ENCODE measurements around the gene SLC2A5.
"Not testable (repeated sequence)": the region's sequence is repeated elsewhere in the genome, so short reads cannot be mapped to it uniquely, and the experiment has no call there.

Gene SLC2A5, protein sequence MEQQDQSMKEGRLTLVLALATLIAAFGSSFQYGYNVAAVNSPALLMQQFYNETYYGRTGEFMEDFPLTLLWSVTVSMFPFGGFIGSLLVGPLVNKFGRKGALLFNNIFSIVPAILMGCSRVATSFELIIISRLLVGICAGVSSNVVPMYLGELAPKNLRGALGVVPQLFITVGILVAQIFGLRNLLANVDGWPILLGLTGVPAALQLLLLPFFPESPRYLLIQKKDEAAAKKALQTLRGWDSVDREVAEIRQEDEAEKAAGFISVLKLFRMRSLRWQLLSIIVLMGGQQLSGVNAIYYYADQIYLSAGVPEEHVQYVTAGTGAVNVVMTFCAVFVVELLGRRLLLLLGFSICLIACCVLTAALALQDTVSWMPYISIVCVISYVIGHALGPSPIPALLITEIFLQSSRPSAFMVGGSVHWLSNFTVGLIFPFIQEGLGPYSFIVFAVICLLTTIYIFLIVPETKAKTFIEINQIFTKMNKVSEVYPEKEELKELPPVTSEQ

DNA sequence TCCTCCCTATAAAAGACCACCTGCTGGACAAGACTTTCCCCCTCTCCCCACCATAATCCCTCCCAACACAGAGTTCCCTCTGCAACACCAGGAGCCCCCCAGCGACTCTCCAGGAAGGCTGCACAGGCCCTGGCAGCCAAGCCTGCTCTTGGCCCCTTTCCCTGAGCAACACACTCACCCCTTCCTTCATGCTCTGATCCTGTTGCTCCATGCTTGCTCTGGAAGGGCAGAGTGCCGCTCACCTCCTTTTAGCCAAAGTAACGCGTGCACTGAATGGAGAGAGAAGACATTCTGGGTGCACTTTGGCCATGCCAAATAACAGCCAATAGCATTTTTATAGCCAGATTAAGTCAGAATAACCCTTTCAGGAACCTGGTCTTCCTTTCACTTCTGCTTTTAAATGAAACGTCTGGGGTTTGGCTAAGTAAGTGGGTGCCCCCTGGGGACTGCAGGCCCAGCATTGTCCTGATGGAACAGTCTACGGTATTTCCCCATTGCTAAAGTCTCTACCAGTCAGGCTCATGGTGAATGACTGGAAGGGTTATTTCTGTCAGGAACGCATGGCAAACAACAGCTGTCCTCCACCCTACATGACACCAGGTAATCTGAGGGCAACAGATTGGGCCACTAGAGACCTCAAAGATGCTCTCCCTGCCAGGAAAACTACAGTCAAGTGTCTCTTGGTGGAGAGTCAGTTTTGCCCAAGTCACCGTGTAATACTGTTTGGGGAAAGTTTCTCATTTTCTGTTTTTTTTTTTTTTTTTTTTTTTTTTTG is at the start of gene SLC2A5:
Gene SLC2A5 (minus strand): TSS at position 310 of the 775 bp plus-strand sequence. CDS start 99 bp downstream, at position 211.
- no peak for DNase-seq

DNA sequence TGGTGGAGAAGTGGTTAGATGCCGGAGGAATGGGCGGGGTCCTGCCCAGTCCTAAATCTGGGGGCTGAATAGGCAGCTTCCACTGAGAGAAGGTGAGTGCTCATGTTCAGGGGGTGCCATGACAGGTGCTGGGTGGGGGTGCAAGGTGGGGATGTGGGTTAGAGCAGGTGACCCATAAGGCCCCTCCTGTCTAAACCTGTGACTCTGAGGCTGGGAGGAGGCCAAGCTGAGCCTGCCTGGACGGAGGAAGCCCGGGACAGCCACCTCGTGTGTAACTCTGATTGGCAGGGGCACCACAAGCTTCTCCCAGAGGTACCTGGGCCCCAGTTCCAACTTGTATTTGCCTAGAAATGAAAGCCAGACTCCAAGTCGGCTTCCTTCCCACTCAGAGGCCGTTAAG is 48.8 kb upstream of the SLC2A5 start:
- no peak for DNase-seq

DNA sequence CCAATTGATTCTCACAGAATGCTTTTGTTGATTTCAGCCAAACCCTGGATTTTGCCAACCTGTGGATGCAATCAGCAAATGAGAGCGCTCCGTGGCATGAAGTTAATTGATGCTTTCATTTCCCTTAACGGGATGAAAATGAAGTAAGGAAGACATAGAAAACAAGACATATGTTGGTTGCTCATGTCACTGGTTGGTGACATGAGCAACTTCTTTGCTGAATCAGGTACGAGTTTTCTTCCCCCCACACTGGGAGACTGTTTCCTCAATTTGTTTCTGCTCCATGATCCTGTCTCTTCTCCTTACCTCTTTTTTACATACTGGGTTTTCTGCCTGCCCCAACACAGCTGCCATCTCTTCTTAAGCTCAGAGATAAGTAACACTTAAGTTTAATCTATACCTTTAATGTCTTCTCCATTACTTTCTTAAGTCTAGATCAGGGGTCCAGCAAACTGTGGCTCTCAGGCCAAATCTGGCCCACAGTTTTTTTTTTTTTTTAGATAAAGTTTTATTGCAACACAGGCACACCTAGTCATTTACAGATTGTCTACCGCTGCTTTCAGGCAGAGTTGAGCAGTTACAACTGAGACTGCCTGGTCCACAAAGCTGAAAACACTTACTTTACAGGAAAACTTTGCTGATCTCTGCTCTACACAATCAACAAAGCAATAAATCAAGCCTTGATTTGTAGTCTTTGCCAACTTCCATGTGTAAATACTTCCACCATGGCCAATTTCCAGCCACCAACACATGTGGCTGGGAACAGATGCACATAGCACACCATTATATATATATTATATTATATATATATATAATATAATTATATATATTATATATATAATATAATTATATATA is 46.1 kb upstream of the SLC2A5 start:
- DNase-seq = no peak

DNA sequence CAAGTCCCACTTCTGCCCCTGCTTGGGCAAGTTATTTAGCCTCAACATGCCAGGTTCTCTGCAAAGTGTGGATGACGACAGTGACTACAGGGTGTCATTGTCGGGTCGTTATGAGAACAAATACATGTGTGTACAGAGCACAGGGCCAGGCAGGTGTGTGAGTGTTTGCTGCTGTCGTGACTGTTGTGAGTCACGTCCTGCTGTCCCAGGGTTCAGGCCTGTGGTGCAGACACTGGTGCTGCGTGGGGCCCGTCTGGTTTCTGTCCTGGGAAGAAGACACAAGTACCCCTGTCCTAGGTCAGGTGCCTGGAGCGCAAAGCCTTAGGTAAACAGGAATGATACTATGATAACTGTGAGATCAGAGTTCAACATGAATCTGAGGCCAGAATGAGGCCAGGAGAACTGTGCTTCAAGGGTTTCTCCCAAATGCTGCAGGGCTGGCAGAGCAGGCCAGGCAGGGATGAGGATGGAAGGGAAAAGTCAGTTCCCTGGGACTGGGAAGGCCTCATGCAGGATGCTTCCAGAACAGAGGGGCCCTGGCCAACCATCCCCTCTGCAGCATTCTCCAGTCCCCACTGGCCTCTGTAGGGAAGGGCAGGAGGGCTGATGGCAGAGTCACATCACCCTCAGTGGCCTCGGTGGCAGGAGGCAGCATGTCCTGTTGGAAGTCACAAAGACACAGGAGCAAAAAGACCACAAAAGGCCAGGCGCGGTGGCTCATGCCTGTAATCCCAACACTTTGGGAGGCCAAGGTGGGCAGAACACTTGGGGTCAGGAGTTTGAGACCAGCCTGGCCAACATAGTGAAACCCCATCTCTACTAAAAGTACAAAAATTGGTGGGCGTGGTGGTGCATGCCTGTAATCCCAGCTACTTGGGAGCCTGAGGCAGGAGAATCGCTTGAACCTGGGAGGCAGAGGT is 43.8 kb upstream of the SLC2A5 start:
- no peak for DNase-seq

DNA sequence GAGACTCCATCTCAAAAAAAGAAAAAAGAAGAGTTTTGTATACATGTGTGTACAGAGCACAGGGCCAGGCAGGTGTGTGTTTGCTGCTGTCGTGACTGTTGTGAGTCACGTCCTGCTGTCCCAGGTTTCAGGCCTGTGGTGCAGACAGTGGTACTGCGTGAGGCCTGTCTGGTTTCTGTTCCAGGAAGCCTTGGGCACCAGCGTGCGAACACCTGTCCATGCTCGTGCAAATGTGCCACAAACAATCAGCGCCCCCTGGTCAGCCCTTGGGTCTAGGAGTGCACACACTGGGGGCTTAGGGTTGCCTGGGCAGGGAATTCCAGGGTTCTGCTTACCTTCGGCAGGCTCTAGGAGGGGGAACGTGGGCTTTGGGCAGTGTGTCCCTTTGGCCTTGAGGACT is 42.5 kb upstream of the SLC2A5 start:
- DNase-seq = no peak

DNA sequence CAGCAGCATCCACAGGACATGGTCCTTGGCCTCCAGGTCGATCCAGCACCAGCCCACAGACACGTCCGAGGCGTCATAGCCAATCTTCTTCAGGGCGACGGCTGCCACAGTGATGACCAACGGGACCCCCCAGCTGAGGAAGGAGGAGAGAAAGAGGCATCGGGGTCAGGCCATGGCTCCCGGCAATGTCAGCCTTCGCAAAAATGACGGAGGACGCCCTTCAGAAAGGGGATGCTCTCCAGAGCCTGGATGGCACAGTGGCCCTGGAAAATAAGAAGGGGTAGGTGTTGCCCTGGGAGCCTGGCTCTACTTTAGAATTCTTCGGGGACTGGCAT is 41.9 kb upstream of the SLC2A5 start:
- no peak for DNase-seq

DNA sequence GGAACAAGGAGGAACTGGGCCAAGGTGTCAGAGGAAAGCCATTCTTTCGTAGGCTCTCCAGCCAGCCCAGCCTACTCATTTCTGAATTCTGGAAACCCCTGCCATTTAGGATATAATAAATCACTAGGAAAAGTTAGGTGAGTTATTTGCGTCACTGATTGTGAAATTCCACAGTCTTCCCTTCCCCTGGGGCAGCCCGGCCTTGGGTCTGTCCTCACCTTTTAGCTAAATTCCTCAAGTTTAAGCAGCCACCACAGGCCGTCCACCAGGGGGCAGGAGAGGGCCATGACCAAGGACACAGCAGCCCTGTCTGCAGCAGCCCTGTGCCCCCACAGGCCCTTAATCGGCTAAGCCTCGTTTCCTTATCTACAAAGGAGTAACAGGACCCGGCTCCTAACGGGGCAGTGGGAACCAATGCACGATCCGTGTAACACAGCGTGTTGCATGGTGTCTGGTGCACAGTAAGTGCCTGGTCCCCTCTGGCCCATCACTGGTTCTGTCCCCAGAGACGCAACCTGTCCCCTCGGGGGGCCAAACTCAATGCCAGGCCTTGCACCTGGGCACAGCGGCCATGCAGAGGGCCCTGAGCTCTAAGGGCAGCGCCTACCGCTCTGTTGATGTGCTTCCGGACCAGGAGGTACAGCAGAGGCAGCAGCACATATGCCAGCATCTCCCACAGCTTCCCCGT is 41.4 kb upstream of the SLC2A5 start:
- peak; percentile 65 for DNase-seq

DNA sequence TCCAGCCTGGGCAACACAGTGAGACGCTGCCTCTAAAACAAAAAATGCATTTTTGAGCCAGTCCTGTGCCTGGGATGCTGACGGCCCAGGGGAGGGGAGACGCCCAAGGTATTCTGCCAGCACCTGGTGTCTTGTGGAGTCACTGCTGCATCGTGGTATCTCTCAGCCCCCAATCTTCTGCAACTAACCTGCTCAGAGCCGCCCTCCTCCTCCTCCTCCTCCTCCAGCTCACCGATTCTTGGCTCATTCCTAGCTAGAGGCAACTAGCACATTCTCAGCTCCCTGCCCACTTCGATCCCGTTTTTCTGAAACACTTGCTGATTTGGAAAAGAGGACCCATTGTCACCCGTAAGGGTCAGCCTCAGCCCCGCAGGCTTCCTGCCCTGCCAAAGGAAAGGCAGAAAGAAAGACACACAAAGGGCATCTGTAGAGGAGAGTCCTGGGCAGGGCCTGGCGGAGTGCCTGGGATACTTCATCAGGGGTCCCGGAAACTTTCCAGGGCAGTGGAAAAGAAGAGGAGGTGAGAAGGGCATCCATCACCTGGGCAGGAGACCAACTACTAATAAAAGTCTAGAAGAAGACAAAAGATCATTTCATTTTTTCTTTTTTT is 38.7 kb upstream of the SLC2A5 start:
- no peak for DNase-seq

DNA sequence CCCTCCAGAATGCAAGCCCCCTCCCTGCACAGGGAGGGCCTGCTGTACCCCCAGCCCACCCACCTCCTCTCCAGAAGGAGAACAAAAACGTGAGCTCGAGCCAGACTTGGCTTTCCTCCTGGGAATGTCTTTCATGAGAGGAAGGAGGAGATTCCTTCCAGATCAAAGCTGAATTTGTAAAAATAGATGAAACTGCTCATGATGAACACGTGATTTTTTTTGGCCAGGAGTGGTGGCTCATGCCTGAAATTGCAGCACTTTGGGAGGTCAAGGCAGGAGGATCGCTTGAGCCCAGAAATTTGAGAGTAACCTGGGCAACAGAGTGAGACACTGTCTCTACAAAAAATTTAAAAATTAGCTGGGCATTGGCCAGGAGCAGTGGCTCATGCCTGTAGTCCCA is 37.7 kb upstream of the SLC2A5 start:
- DNase-seq = no peak

DNA sequence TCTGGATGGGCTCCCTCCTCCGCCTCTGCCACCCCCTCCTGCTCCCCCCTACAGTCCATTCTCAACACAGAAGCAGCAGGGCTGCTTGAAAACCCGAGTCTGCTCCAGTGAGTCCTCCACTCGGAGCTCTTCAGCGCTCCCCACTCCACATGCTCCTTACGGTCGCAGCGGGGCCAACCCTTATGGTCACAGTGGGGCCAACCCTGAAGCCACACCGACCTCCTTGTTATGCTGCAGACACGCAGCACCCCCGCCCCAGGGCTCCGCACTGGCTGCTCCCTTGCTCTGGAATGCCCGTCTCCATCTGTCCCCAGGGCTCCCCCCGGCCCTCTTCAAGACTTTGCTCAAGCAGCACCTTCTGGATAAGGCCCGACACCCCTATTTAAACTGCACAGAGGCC is 36.9 kb upstream of the SLC2A5 start:
- no peak for DNase-seq

DNA sequence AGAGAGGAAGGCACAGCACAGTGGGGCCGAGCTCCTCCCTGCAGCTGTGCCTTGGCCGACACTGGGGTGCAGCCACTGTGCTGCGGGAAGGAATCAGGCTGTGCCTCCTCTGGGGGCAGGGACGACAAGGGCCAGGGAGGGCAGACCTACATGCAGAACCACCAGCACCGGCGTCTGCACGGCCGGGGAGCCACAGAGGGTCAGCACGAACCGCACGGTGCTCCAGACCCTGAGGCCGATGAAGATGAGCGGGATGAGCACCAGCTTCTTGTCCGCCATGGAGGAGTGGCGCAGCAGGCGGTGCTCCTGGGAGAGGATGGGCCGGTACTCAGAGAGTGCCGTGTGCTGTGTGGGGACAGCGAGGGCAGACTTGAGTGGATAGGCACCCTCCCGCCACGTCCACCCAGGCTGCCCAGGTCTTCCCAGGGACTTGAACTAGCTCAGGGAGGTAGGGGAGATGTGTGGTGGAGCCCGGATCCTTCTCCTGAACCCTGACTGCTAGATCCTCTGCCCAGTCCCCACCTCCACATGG is 36.0 kb upstream of the SLC2A5 start:
- no peak for DNase-seq

DNA sequence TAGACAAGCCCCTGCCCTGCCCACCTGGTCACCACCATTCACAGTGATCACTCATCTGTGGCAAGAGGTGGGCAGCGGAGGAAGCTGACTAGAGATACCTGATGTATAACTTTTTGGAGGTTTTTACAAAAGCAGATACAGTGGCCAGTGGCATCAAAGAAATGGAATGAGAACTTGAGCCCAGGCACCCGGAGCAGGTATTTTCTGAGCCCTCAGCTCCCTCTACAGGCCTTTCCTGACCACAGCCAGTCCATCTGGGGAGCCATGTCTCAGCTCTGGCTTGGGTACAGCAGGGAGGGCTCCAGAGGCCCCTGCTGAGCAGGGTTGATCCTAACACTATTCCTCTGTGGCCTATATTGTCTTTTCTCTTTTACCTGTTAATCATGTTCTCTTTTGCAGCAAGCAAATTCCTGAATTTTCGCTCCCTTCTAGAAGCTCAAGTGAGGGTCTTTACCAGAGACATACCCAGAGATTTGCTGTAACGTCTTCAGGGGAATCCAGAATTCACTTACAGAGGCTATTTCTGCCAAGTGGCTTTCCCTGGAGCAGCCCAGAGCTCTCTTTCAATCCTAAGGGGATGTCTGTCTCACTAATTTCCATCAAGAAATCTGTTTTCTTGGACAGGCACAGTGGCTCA is 32.2 kb upstream of the SLC2A5 start:
- peak; percentile 39 for DNase-seq

DNA sequence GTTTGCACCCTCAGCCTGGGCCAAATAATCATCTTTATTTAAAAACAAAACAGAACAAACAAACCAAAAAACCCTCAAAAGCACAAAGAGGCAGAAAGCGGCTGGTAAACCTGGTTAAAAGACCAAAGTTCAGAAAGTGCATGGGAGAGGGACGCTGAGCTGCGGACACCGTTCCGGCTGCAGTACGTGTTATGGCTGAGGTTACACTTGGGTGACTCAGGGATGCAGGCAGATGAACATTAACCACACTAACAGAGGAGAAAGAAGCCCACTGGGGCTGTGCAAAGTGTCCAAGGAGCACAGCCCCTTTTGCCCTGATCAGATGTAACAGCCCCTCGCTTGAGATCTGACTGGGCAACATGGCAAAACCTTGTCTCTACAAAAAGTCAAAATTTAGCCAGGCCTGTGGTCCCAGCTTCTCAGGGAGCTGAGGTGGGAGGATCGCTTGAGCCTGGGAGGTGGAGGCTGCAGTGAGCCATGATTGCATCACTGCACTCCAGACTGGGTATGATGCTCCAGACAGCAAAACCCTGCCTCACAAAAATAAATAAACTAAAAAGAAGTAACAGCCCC is 31.1 kb upstream of the SLC2A5 start:
- no peak for DNase-seq

DNA sequence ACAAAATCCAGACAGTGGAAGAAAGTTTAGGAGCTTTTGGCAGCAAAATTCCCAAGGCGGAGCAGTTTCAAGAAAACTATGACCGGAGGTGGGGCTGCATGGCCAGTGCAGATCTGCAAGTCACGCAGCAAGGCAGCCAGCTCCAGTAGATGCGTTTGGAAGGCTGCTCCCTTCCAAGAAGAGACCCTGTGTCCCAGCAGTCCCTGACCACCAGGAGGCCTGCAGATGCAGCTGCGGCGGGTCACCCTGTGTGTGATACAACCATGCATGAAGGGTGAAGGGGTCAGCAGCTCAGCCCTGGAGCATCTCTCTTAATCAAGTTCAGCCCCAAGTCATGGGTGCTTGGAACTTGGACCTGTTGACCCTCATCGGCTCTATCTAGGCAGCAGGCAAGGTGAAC is 30.1 kb upstream of the SLC2A5 start:
- DNase-seq = no peak

DNA sequence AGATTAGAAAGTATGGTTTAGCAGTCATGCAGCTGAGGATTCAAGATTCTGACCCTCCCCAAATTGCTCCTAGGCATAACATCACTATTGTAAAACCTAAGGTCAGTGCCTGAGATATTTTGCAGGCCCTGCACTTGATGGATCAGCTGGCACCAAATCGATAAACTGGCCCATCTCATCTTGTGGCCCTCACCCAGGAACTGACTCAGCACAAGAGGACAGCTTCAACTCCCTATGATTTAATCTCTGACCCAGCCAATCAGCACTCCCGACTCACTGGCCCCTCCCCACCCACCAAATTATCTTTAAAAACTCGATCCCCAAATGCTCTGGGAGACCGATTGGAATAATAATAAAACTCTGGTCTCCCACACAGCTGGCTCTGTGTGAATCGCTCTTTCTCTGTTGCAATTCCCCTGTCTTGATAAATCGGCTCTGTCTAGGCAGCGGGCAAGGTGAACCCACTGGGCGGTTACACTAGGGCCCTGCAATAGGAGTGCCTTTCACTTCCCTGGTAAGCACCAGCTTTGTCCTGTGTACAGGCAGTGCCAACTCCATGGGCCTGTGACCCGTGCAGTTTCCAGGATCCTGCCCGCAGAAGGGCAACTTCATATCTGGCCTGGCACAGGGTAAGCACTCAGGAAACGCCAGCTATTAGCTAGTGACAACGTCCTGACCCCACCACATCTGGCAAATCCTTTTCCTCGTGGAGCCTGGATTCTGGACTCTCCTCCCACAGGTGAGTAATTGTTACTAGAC is 28.7 kb upstream of the SLC2A5 start:
- DNase-seq = no peak

DNA sequence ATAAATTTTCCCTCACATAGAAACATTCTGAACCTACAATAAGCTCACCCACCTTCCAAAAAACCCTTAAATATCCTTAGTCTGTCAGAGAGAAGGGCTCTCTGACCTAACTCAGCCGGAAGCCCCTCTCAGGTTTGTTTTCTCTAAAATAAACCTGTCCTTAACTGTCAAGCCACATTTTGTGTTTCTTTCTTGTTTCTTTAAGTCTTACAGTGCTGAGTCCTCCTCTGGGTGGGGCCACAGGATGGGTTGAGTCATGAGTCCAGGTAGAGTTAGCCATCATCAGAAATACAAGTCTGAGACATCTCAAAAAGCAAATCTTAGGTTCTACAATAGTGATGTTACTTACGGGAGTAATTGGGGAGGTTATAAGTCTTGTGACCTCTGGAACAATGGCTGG is 26.4 kb upstream of the SLC2A5 start:
- no peak for DNase-seq

DNA sequence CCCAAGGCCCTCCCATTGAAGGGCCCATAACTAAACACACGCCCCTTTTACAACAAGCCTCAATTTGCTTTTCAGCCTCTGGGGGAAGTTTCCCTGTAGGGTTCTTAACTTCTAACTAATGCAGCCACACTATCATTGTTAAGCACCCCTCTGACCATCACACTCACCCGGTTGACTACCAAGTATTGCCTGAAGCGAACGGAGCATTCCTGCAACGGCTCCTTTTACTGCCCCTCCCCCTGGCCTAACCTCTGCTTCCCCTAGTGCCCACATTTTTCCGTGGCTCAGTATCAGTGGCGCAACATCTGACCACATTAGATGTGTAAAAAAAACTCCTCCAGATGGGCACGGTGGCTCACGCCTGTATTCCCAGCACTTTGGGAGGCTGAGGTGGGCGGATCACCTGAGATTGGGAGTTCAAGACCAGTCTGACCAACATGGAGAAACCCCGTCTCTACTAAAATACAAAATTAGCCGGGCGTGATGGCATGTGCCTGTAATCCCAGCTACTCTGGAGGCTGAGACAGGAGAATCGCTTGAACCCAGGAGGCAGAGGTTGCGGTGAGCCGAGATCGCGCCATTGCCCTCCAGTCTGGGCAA is 24.7 kb upstream of the SLC2A5 start:
- not testable (repeated sequence) for DNase-seq

DNA sequence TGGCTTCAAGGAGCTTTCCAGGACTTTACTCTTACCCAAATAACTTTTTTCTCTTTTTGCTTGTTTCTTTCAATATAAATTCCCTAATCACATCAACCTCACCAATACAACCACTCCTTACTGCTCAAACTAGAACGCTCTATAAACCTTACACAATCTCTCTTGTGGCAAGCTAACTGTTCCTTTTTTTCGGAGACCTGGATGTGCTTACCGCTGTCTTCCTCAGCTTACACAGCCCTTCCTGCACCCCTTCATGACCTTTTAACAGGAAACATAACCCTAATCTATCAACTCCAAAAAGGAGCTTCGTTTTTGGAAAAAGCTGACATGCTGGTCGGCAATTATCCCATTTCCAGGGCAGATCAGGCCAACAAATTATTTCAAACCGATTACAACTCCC is 24.1 kb upstream of the SLC2A5 start:
- no peak for DNase-seq

DNA sequence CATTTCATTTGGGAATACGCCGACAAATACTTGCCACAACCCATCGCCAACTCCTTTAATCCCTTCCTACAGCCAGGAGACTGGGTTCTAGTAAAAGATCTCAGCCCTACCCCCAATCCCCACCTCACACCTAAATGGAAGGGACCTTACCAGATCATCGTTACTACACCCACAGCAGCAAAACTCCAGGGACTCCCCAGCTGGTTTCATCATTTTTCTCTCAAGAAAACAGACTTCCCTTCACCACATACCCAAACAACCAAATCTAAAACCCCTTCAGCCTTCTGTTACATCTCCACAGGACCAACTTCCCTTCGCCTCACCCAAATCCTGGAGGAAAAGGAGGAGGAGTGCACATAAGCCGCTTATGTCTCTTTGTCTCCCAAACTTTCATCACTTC is 23.7 kb upstream of the SLC2A5 start:
- DNase-seq = no peak

All from NCI-H1105 treated with DMSO at 0.1 percent for 48 hours (cell line).